ENCODE measurements around the gene PRDM16.

- TF ChIP-seq EZH2 (IDR thresholded peaks at IDR 0.05; ENCODE audit: low read length, unreplicated experiment) = no peak
- TF ChIP-seq, protein P1, sequence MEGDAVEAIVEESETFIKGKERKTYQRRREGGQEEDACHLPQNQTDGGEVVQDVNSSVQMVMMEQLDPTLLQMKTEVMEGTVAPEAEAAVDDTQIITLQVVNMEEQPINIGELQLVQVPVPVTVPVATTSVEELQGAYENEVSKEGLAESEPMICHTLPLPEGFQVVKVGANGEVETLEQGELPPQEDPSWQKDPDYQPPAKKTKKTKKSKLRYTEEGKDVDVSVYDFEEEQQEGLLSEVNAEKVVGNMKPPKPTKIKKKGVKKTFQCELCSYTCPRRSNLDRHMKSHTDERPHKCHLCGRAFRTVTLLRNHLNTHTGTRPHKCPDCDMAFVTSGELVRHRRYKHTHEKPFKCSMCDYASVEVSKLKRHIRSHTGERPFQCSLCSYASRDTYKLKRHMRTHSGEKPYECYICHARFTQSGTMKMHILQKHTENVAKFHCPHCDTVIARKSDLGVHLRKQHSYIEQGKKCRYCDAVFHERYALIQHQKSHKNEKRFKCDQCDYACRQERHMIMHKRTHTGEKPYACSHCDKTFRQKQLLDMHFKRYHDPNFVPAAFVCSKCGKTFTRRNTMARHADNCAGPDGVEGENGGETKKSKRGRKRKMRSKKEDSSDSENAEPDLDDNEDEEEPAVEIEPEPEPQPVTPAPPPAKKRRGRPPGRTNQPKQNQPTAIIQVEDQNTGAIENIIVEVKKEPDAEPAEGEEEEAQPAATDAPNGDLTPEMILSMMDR (conservative IDR thresholded peaks at IDR 0.05; ENCODE audit: low read depth, low read length) = no peak
These were observed 106.5 kb downstream of the PRDM16 start for GRCh38 chr1:3175486-3175885.
